Cardiac muscle cell (in vitro differentiated cells and primary cell): ENCODE measurements around the gene MTFR1L. TPM values are rescaled to one million over a fixed set of nuclear protein-coding genes. Genes with fewer than 3 reads are reported as not detected.

Experiments
- DNase-seq, 2 donors: peaks; one replicate each; pipeline versions ENCODE4 v3.0.0 to v3.0.0-alpha.2; 2010 to 2017; ENCODE audit warnings: low read depth in 1 of 2, low spot score in 1 of 2
- H3K27ac ChIP-seq: fragments of 200-600 bp; sonication (generic); 2 replicates; pipeline ENCODE4 v1.5.1; 2016
- H3K27me3 ChIP-seq: fragments of 200-600 bp; sonication (generic); 2 replicates; pipeline ENCODE4 v1.6.0; 2016; ENCODE audit warnings: control low read depth
- H3K36me3 ChIP-seq: fragments of 200-600 bp; sonication (generic); 2 replicates; pipeline ENCODE4 v1.5.1; 2016; ENCODE audit warnings: control low read depth
- H3K4me1 ChIP-seq: fragments of 200-600 bp; sonication (generic); 2 replicates; pipeline ENCODE4 v1.8.1; 2017; ENCODE audit warnings: low read depth, mild to moderate bottlenecking, mixed run types
- H3K4me3 ChIP-seq: fragments of 200-600 bp; sonication (generic); 2 replicates; pipeline ENCODE4 v1.5.1; 2016; ENCODE audit warnings: mild to moderate bottlenecking
- H3K9me3 ChIP-seq: fragments of 200-600 bp; sonication (generic); 2 replicates; pipeline ENCODE4 v1.5.1; 2017; ENCODE audit warnings: low read depth, mild to moderate bottlenecking, control low read depth
- polyA plus RNA-seq: library from polyadenylated mRNA; unstranded; fragments of >200 nt; fragmentation: Nextera tagmentation; extraction: Ambion mirVana; gene quantifications from 2 replicates; pipeline ENCODE4 v1.2.1, GENCODE V29; 2016
- total RNA-seq: library from RNA; depleted of rRNA; stranded (reverse); fragments of >200 nt; gene quantifications from 2 replicates; pipeline ENCODE4 v1.2.3, GENCODE V29; 2016
- TF ChIP-seq, protein P1 (sequence below): IDR thresholded peaks from 2 replicates; pipeline ENCODE4 v1.5.1; 2012; ENCODE audit warnings: low read depth, mild to moderate bottlenecking, low read length

MTFR1L gene
- total and polyA plus RNA-seq, 2 experiments from 2014 or later: 158 to 266 TPM

DNA sequence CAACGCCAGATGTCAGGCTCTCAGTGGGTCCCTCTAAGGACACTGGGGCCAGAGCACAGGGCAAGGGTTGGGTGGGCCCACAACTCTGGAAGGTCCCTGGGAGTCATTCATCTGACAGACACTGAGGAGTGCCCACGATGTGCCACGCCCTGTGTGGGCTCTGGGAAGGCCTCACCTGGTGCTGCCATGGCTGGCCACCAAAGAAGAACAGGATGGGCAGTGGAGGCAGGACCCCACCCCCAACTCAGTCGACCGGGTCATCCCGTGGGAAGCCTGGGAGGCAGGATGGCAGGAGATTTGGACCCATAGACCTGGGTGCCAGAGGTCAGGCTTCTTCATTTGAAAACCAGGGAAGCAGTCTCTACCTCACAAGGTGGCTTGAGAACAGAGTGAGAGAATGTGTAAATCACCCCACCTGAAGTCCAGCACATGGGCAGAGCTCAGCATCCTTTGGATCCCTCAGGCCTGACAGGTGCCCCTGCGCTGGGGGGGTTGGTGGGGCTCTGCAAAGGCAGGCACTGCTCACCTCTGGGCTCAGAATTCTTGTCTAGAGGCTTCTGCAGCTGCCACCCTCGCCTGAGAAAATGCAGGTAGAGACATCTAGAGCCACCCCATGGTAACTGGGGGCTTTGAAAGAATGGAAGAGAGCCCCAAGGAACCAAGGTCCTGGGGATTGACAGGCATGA, 20.9 kb upstream of the MTFR1L start:
- TF ChIP-seq, protein P1, sequence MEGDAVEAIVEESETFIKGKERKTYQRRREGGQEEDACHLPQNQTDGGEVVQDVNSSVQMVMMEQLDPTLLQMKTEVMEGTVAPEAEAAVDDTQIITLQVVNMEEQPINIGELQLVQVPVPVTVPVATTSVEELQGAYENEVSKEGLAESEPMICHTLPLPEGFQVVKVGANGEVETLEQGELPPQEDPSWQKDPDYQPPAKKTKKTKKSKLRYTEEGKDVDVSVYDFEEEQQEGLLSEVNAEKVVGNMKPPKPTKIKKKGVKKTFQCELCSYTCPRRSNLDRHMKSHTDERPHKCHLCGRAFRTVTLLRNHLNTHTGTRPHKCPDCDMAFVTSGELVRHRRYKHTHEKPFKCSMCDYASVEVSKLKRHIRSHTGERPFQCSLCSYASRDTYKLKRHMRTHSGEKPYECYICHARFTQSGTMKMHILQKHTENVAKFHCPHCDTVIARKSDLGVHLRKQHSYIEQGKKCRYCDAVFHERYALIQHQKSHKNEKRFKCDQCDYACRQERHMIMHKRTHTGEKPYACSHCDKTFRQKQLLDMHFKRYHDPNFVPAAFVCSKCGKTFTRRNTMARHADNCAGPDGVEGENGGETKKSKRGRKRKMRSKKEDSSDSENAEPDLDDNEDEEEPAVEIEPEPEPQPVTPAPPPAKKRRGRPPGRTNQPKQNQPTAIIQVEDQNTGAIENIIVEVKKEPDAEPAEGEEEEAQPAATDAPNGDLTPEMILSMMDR: no peak

DNA sequence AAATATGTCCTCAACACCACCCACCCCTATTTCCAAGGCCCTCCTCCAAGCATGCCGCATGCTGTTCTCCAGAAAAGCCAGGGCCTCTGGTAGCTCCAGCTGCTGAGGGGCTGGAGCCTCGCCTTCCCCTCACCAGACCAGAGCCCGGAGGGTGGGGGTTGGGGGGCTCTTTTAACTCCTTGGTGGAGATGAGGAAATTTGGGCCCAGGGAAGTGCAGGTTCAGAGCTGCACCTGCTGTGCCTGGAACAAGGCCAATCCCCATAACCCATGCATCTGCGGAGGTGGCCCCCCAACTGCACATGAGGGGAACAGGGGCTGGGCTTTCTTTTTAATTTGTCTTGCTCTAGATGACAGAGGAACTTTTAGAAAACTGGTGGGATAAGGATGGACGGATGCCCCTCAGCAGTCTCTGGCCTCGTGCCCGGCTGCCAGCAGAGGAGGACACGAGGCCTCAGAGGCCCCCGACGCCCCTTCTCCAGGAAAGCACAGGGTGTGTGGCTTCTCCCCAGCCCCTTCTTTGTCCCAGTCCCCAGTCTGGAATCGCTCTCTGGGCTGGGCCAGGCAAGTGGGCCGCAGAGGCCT, 20.3 kb upstream of the MTFR1L start:
- Histone ChIP-seq H3K27me3 (no peaks in the 10 kb centered on the region), H3K4me1 (peaks cover 29% of the 10 kb centered on the region), H3K9me3 (no peaks in the 10 kb centered on the region), H3K36me3 (no peaks in the 10 kb centered on the region), H3K27ac (peak overlapping the region; percentile 75), H3K4me3 (peak overlapping the region; percentile 20)
- DNase-seq: no peak
- TF ChIP-seq, protein P1: no peak

More for the DNA sequence above, 20.9 kb upstream of the MTFR1L start:
- H3K4me1 ChIP-seq: peaks cover 33% of the 10 kb centered on the region
- H3K9me3 ChIP-seq: no peaks in the 10 kb centered on the region
- DNase-seq: no peak
- no peak overlapping the region for H3K4me3 ChIP-seq
- no peaks in the 10 kb centered on the region for H3K27me3 ChIP-seq
- H3K27ac ChIP-seq: no peak overlapping the region
- no peaks in the 10 kb centered on the region for H3K36me3 ChIP-seq

DNA sequence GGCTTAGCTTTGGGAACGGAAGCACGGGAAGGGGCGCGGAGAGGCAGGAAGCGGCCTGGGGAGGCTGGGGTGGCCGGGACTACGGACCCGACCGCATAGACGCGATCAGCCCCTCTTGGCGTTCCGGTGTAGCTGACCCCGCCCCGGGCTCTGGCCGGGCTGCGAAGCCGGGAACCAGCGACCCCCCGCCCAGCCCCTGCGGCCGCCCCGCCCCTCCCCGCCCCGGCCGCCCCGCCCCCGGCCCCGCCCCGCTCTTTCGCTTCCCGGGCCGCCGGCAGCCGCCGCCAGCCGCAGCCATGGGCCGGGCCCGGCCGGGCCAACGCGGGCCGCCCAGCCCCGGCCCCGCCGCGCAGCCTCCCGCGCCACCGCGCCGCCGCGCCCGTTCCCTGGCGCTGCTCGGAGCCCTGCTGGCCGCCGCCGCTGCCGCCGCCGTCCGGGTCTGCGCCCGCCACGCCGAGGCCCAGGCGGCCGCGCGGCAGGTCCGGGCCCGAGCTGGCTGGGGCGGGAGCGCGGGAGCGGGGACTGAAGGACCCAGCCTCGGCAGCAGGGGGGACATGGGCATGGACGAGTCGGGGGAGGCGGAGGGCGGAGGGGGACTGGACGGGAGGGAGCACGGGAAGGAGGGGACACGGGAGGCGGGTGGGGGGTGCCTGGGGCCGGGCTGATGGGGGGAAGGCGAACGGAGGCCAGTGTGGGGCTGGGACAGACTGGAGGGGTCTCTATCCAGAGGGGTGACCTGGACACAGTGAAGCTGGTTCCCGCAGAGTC, 19.6 kb upstream of the MTFR1L start, which contains the start of gene SELENON:
Gene SELENON (plus strand): TSS at position 259 of the 768 bp plus-strand sequence. CDS start 38 bp downstream, at position 297.
- Histone ChIP-seq H3K4me3 (peak within 1 kb of the TSS; percentile 62), H3K4me1 (peaks cover 29% of the 10 kb centered on the region), H3K27ac (peak within 1 kb of the TSS; percentile 75), H3K36me3 (no peaks in the 10 kb centered on the region), H3K9me3 (no peaks in the 10 kb centered on the region), H3K27me3 (no peaks in the 10 kb centered on the region)
- TF ChIP-seq, protein P1: no peak
- DNase-seq: peak; percentile 78 to 83

DNA sequence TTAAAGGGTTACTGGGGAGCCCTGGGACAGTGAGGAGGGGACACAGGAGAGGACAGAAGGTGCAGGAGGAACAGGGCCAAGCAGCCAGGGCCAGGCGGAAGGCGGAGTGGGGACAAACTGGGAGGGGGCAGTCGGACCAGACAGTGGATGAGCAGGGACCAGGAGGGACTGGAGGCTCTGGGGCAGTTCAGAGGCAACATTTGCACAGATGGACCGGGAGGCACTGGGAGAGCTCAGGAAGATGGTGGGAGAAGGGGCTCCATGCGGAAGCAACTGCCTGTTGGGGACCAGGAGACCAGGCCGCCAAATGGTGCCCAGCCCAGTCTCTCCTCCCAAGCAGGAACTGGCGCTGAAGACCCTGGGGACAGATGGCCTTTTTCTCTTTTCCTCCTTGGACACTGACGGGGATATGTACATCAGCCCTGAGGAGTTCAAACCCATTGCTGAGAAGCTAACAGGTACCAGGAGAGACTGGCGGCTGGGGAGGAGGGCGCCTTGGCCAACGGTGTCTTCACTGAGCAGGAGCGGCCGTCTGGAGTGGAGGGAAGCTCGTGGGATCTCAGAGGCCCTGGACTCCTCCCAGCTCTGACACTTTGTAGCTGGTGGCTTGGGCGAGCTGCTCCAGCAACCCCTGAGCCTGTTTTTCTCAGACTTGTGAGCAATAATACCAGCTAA, 18.9 kb upstream of the MTFR1L start:
- Histone ChIP-seq H3K9me3 (no peaks in the 10 kb centered on the region), H3K27ac (no peak overlapping the region), H3K4me3 (peak overlapping the region; percentile 62), H3K27me3 (no peaks in the 10 kb centered on the region), H3K4me1 (peaks cover 29% of the 10 kb centered on the region), H3K36me3 (no peaks in the 10 kb centered on the region)
- DNase-seq: no peak
- TF ChIP-seq, protein P1: no peak

DNA sequence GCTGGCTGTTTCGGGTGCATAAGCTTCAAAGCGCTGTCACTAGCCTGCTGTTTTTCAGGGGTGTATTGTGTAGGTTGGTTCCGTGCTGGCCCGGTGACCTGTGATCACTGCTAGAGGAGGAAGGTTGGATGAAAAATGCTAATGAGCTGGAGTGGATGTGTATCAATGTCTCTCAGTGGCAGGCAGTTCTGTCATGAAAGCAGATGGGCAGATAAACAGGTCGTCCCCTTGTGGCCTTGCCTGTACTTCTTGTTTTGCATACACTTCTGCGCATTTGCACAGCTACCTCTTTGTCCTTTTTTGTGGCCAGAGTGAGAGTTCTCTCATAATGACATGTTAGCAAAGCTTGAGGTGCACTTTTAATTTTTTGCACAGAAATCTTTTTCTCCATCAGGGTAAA, 16.8 kb upstream of the MTFR1L start:
- Histone ChIP-seq H3K27me3 (no peaks in the 10 kb centered on the region), H3K4me3 (no peak overlapping the region), H3K27ac (no peak overlapping the region), H3K9me3 (no peaks in the 10 kb centered on the region), H3K4me1 (peaks cover 23% of the 10 kb centered on the region), H3K36me3 (peaks cover 2% of the 10 kb centered on the region)
- no peak for DNase-seq
- TF ChIP-seq, protein P1: no peak
